ENCODE results near the gene MAP1LC3A.

The MAP1LC3A gene

DNA sequence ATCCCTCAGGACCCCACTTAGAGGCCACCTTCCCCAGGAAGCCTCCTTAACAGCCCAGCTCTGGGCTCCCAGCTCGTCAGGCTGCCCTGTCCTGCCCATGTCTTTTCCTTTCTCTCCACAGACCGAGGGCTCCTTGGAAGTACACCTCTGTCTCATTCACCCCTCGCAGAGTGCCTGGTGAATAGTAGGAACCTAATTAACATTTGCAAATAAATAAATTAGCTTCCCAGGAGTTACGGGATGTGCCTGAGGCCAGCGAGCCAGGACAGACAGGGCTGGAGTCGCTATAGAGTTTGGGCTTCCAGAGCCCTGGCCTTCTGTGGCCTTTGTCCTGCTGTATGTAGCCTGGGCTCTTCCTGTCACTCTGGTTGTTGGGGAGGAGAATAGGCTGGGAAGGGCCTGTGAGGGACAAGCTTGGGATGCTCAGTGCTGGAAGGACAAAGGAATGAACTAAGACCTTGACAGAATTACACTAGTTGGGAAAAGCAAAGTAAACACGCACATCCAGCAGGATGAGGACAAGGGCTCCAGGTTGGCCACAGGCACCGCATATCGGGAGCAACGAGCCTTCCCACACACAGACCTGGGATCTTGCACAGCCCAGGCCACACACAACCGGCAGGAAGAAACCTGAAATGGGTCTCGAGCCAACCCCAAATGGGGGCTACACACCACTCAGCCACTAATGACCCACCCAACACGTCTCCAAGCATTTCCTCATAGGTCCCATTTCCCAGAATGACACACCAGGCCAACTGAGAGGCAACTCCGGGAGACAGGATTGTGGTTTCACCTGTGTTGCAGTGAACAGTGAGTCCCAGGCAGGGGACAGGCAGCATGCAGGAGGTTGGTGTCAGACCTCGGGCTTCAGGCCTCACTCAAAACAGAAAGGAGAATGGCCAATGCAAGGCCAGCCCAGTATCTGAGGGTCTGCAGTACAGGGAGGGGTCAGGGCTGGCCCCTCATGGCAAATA, 9.7 kb downstream of the MAP1LC3A start:
- no peak overlapping the region for H3K4me3 ChIP-seq (ENCODE audit: low read length)
- no peak for DNase-seq (ENCODE audit: low read depth)
- TF ChIP-seq, protein P1, sequence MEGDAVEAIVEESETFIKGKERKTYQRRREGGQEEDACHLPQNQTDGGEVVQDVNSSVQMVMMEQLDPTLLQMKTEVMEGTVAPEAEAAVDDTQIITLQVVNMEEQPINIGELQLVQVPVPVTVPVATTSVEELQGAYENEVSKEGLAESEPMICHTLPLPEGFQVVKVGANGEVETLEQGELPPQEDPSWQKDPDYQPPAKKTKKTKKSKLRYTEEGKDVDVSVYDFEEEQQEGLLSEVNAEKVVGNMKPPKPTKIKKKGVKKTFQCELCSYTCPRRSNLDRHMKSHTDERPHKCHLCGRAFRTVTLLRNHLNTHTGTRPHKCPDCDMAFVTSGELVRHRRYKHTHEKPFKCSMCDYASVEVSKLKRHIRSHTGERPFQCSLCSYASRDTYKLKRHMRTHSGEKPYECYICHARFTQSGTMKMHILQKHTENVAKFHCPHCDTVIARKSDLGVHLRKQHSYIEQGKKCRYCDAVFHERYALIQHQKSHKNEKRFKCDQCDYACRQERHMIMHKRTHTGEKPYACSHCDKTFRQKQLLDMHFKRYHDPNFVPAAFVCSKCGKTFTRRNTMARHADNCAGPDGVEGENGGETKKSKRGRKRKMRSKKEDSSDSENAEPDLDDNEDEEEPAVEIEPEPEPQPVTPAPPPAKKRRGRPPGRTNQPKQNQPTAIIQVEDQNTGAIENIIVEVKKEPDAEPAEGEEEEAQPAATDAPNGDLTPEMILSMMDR (IDR thresholded peaks at IDR 0.05; ENCODE audit: insufficient read depth, low read depth, low read length, missing control alignments) = no peak

DNA sequence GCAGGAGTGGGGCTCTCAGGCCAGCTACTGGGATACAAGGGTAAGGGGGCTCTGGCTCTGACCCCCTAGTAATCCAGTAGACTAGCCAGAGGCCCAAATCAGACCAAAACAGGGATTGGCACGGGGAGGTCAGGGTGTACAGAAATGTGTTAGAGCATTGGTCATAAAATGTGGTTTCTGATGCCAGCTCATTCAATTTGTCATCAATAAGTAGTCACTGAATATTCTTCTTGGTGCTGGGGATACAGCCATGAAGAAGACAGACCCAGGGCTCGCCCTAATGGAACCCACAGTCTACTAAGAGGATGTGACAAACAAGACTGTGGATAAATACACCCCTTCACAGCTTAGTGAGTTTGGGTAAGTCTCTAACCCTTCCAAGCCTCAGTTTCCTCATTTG, 11.1 kb downstream of the MAP1LC3A start:
- TF ChIP-seq, protein P1 (IDR thresholded peaks at IDR 0.05; ENCODE audit: insufficient read depth, low read depth, low read length, missing control alignments) = no peak
- DNase-seq (ENCODE audit: low read depth) = no peak
- H3K4me3 ChIP-seq (ENCODE audit: low read length) = no peak overlapping the region

DNA sequence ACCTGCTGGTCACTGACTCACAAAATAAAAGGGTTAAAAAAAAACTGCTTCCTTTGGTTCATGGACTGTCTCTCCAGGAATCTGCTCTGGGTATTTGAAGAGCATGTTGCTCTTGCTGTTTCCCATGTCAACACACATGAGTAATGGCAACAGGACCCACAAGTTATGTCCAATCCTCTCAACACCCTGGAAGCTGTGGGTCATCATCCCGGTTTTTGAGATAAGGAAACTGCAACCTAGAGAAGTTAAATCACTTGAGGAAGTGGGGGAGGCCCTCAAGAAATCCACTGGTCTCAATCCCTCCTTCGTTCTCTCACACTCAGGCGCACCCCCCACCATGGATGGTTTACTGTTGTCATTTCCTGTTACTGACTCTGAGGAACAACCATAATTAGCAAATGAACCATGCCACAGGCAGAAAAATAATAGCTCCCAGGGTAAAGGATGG, 12.4 kb downstream of the MAP1LC3A start:
- DNase-seq (ENCODE audit: low read depth) = peak; percentile 67
- no peak overlapping the region for H3K4me3 ChIP-seq (ENCODE audit: low read length)
- TF ChIP-seq, protein P1 (IDR thresholded peaks at IDR 0.05; ENCODE audit: insufficient read depth, low read depth, low read length, missing control alignments) = no peak

DNA sequence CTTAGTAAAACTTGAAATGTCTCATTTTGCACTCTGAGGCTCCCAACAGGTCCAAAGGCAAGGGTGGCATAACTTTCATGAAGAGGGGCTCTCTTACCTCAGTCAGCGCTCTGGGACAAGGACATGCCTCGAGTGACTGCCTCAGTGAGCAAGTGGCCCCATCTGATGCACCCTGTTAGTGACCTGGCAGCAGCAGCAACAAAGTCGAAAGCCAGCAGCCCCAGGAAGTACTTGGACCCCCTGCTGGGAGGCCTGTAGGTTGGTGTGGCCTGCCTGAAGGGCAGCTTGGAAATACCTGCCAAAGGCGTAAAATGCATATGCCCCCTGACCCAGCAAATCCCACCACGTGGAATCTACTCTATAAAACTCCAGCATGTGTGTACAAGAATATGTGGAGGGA, 13.2 kb downstream of the MAP1LC3A start:
- H3K4me3 ChIP-seq (ENCODE audit: low read length) = no peak overlapping the region
- DNase-seq (ENCODE audit: low read depth) = no peak
- TF ChIP-seq, protein P1 (IDR thresholded peaks at IDR 0.05; ENCODE audit: insufficient read depth, low read depth, low read length, missing control alignments) = no peak

DNA sequence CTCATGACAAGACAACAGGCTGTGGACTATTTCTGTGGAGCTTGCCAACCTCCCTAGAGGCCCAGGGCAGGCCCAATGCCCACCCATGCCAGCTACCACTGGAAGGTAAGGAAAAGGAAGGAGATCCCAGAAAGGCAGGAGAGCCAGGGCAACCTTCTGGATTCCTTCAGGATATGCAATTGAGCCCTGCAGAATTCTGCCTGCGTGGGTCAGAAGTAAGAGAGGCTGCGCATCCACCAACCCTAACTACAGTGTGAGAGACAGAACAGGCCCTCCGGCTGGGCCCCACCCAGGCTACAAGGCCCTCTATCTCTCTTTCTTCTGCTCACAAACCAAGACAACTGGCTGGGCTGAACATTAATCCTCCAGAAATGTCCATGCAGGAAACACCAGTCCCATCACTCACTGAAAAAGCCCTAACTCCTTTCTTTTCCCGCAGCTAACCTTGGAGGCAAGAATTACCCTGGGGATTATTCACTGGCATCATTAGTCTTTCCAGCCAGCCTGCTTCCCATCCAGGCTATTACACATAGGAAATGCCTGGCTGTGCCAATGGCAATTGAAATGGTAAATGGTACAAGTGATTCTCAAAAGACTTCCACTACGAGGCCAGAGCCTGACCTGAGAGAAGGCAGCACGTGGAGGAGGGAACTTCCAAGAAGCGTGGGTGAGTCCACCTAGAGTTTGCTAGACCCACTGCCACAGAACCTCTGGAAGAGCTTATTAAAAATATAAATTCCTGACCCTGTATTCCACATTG, 15.2 kb downstream of the MAP1LC3A start:
- DNase-seq (ENCODE audit: low read depth) = no peak
- no peak overlapping the region for H3K4me3 ChIP-seq (ENCODE audit: low read length)
- TF ChIP-seq, protein P1 (IDR thresholded peaks at IDR 0.05; ENCODE audit: insufficient read depth, low read depth, low read length, missing control alignments) = no peak

DNA sequence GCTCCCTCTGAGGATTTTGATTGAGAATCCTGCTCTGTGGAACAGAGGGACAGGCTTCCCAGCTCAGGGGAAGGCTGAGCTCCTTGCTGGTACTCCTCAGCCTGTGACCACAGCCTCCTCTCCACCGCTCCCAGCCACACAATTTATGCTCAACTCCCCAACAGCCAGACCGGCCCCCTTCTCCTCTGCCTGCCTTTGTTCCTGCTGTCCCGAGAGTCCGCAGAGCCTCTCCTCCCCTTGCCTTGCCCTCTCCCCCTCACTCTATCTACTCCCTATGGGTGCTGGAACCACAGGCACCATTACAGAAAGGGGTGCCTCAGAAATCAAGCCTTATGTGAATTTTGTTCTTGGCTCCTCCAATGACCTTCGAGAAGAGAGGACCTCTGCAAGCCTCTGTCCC, 15.9 kb downstream of the MAP1LC3A start:
- no peak for DNase-seq (ENCODE audit: low read depth)
- no peak overlapping the region for H3K4me3 ChIP-seq (ENCODE audit: low read length)
- TF ChIP-seq, protein P1 (IDR thresholded peaks at IDR 0.05; ENCODE audit: insufficient read depth, low read depth, low read length, missing control alignments) = no peak

Measured in epithelial cell of esophagus (primary cell).